ENCODE data around the gene NFIA. TPM values are rescaled to one million over a fixed set of nuclear protein-coding genes. Genes with fewer than 3 reads are reported as not detected.

Gene NFIA
- total RNA-seq, 1 donor from 2014 or later, result 16.2 TPM

GRCh38 chr1:61138305-61138704, 55.9 kb downstream of the NFIA start:
- Mint-ChIP-seq H3K9me3 (ENCODE audit: unreplicated experiment) (no peaks in the 10 kb centered on the region), H3K27ac (ENCODE audit: unreplicated experiment) (no peak overlapping the region), H3K4me1 (ENCODE audit: unreplicated experiment) (peaks cover 20% of the 10 kb centered on the region), H3K36me3 (ENCODE audit: low read depth, unreplicated experiment) (no peaks in the 10 kb centered on the region), H3K27me3 (ENCODE audit: unreplicated experiment) (no peaks in the 10 kb centered on the region), H3K4me3 (ENCODE audit: unreplicated experiment) (no peak overlapping the region)
- TF ChIP-seq CTCF (IDR thresholded peaks at IDR 0.05; ENCODE audit: unreplicated experiment), result no peak
- DNase-seq (ENCODE audit: low spot score), result no peak

- Mint-ChIP-seq H3K36me3 (ENCODE audit: low read depth, unreplicated experiment) (no peaks in the 10 kb centered on the region), H3K27me3 (ENCODE audit: unreplicated experiment) (no peaks in the 10 kb centered on the region), H3K4me3 (ENCODE audit: unreplicated experiment) (no peak overlapping the region), H3K9me3 (ENCODE audit: unreplicated experiment) (no peaks in the 10 kb centered on the region), H3K27ac (ENCODE audit: unreplicated experiment) (no peak overlapping the region), H3K4me1 (ENCODE audit: unreplicated experiment) (peaks cover 20% of the 10 kb centered on the region)
- TF ChIP-seq CTCF (IDR thresholded peaks at IDR 0.05; ENCODE audit: unreplicated experiment), result no peak
- no peak for DNase-seq (ENCODE audit: low spot score)
Measured at GRCh38 chr1:61138921-61139774, 56.8 kb downstream of the NFIA start.

GRCh38 chr1:61139775-61140549, 57.6 kb downstream of the NFIA start:
- Mint-ChIP-seq H3K9me3 (ENCODE audit: unreplicated experiment) (no peaks in the 10 kb centered on the region), H3K4me1 (ENCODE audit: unreplicated experiment) (peaks cover 20% of the 10 kb centered on the region), H3K27ac (ENCODE audit: unreplicated experiment) (no peak overlapping the region), H3K4me3 (ENCODE audit: unreplicated experiment) (no peak overlapping the region), H3K27me3 (ENCODE audit: unreplicated experiment) (no peaks in the 10 kb centered on the region), H3K36me3 (ENCODE audit: low read depth, unreplicated experiment) (no peaks in the 10 kb centered on the region)
- TF ChIP-seq CTCF (IDR thresholded peaks at IDR 0.05; ENCODE audit: unreplicated experiment), result no peak
- no peak for DNase-seq (ENCODE audit: low spot score)

- no peak overlapping the region for H3K4me3 Mint-ChIP-seq (ENCODE audit: unreplicated experiment)
- no peak for DNase-seq (ENCODE audit: low spot score)
- H3K36me3 Mint-ChIP-seq (ENCODE audit: low read depth, unreplicated experiment), result no peaks in the 10 kb centered on the region
- H3K9me3 Mint-ChIP-seq (ENCODE audit: unreplicated experiment), result no peaks in the 10 kb centered on the region
- peaks cover 20% of the 10 kb centered on the region for H3K4me1 Mint-ChIP-seq (ENCODE audit: unreplicated experiment)
- TF ChIP-seq CTCF (IDR thresholded peaks at IDR 0.05; ENCODE audit: unreplicated experiment), result no peak
- H3K27me3 Mint-ChIP-seq (ENCODE audit: unreplicated experiment), result peaks cover 1% of the 10 kb centered on the region
- no peak overlapping the region for H3K27ac Mint-ChIP-seq (ENCODE audit: unreplicated experiment)
Measured at GRCh38 chr1:61140778-61141177, 58.4 kb downstream of the NFIA start.

Measured in endothelial cell (in vitro differentiated cells).